HUES48 (cell line): Measurements from ENCODE around the gene RAET1E.

Experiments
- H3K27ac ChIP-seq: one replicate; pipeline ENCODE4 v1.7.0; 2013; ENCODE audit warnings: low read depth, low read length, inconsistent platforms
- H3K27me3 ChIP-seq: 2 replicates; pipeline ENCODE4 v1.6.1; 2013; ENCODE audit warnings: mild to moderate bottlenecking, low read length; ENCODE audit not compliant: control insufficient read depth, insufficient read depth
- H3K36me3 ChIP-seq: 2 replicates; pipeline ENCODE4 v1.6.1; 2013; ENCODE audit warnings: low read length; ENCODE audit not compliant: control insufficient read depth, insufficient read depth
- H3K4me1 ChIP-seq: 2 replicates; pipeline ENCODE4 v1.6.1; 2013; ENCODE audit warnings: mild to moderate bottlenecking, low read length; ENCODE audit not compliant: control insufficient read depth, insufficient read depth
- H3K4me3 ChIP-seq: 2 replicates; pipeline ENCODE4 v1.5.1; 2013; ENCODE audit warnings: mild to moderate bottlenecking, low read depth, low read length
- H3K9ac ChIP-seq: 2 replicates; pipeline ENCODE4 v1.6.1; 2013; ENCODE audit warnings: mild to moderate bottlenecking, low read depth, low read length, moderate library complexity
- H3K9me3 ChIP-seq: 2 replicates; pipeline ENCODE4 v1.6.1; 2013; ENCODE audit warnings: low read length; ENCODE audit not compliant: control insufficient read depth, insufficient read depth

RAET1E gene

DNA sequence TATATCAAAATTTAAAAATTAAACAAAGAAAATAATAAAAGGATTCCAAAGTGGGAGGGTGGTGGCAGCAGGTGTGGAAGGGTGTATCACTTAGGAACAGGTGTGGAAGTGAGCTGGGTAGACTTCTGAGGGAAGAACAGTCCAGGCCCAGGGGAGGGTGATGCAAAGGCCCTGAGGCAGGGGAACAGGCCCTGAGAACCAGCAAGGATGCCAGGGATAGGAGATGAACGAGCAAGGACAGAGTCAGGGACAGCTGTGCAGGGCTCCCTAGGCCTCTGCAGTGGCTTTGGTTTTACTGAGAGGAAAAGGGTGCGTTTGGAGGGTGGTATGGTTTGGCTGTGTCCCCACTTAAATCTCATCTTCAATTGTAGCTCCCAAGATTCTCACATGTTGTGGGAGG is 9.4 kb upstream of the RAET1E start:
- Histone ChIP-seq H3K27ac (no peak overlapping the region), H3K9ac (no peak overlapping the region), H3K36me3 (no peaks in the 10 kb centered on the region), H3K27me3 (no peaks in the 10 kb centered on the region), H3K4me3 (no peak overlapping the region), H3K4me1 (no peaks in the 10 kb centered on the region), H3K9me3 (no peaks in the 10 kb centered on the region; the same call in 1 of the 2 replicates)

DNA sequence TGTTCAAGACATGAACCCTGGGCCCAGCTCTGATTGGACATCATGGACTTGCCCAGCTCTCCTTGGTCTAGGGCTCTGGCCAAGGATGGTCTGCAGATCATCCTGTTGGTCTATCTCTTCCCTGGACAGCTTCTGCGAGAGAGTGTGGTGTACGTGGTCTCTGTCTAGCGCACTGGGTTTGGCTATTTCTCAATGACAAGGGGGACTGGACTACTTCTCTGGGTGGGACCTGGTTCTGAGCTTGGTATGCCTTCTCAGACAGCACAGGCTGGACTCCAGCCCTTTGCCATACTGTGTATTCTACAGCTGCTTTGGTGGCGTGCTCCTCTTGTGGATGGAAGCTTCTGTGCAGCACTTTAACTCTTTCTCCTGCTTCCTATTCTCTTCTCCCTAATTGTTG is 8.5 kb upstream of the RAET1E start:
- Histone ChIP-seq H3K4me1 (no peaks in the 10 kb centered on the region), H3K27me3 (no peaks in the 10 kb centered on the region), H3K27ac (no peak overlapping the region)

DNA sequence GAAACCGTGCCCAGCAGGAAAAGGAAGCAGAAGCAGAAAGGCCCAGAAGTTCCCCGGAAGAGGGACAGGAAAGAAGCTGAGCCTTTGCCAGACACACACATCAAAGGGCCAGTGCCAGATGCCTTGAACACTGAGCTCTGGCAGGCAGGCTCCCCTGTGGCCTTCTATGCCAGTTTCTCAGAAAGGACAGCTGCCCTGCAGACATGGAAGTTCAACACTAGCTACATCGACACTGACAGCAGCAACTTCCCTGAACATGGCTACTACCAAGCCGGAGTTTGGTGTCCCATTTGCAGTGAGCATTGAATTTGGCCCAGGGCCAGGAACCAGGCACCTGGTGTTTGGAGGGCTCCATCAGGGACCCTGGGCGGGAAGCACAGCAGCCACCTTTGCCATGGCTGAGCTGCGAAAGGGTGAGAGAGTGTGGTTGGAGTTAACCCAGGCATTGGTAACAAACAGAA is 8.0 kb upstream of the RAET1E start:
- no peaks in the 10 kb centered on the region for H3K36me3 ChIP-seq
- H3K27ac ChIP-seq = no peak overlapping the region
- H3K9me3 ChIP-seq = no peaks in the 10 kb centered on the region; the same call in 1 of the 2 replicates
- H3K4me1 ChIP-seq = no peaks in the 10 kb centered on the region
- no peak overlapping the region for H3K4me3 ChIP-seq
- H3K27me3 ChIP-seq = no peaks in the 10 kb centered on the region
- H3K9ac ChIP-seq = no peak overlapping the region

More for the DNA sequence above, 8.5 kb upstream of the RAET1E start:
- no peak overlapping the region for H3K4me3 ChIP-seq
- H3K9ac ChIP-seq = no peak overlapping the region
- H3K36me3 ChIP-seq = no peaks in the 10 kb centered on the region
- no peaks in the 10 kb centered on the region; the same call in 1 of the 2 replicates for H3K9me3 ChIP-seq

DNA sequence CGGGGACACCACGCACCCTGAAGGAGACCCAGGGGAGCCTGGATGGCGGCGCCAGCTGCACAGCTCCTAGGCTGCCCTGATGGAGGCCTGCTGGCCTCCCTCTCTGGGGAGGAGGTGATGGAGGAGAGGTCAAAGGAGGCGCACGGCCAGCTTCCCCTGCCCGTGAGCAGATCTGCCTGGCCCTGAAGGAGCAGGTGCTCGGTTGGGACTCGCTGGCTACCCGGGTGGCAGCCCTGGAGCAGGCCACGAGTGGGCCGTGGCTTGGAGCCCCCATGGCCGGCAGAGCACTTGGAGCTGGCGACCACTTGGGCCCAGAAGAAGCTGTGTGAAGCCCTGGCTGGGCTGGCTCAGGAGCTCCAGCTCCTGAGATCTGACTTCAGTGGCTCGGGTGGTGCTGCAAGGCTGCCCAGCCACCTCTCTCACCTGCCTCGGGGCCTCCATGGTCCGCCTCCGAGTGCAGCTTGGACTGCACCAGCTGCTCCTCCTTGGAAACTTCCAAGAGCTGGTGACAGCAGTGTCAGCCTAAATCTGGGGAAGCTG is 7.5 kb upstream of the RAET1E start:
- Histone ChIP-seq H3K4me1 (no peaks in the 10 kb centered on the region), H3K4me3 (no peak overlapping the region), H3K27me3 (no peaks in the 10 kb centered on the region), H3K9ac (no peak overlapping the region), H3K36me3 (no peaks in the 10 kb centered on the region), H3K27ac (no peak overlapping the region), H3K9me3 (no peaks in the 10 kb centered on the region; the same call in 1 of the 2 replicates)

DNA sequence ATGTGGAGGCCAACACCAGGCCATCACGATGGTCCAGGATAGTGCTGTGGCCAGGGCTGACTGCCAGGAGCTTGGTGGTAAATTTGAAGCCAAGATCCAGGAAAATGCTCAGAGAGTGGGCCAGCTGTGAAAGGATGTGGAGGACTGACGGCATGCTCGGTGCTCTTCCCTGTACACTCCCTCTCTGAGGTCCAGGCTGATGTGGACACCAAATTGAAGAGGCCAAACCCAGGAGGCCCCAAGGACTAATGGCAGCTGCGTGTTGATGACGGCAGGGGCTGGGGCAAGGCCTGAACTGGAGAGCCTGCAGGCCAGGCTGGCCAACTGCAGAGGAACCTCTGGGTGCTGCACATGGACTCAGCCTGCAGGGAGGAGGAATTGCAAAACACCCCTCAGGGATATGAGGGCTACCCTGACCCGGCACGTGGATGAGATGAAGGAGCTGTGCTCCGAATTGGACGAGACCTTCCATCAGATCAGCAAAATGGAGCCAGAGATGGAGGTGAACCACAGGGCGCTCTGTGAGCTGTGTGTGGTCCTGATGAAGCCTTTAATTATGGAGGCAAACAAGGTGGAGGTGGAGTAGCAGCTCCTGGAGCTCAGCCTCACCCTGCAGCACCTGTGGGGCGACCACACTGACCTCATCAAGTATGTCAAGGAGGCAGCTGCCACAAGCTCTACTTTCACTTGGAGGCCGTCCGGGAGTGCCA is 6.9 kb upstream of the RAET1E start:
- no peaks in the 10 kb centered on the region; the same call in 1 of the 2 replicates for H3K9me3 ChIP-seq
- H3K27ac ChIP-seq = no peak overlapping the region
- no peaks in the 10 kb centered on the region for H3K4me1 ChIP-seq
- H3K27me3 ChIP-seq = no peaks in the 10 kb centered on the region
- H3K4me3 ChIP-seq = no peak overlapping the region
- H3K9ac ChIP-seq = no peak overlapping the region
- no peaks in the 10 kb centered on the region for H3K36me3 ChIP-seq

DNA sequence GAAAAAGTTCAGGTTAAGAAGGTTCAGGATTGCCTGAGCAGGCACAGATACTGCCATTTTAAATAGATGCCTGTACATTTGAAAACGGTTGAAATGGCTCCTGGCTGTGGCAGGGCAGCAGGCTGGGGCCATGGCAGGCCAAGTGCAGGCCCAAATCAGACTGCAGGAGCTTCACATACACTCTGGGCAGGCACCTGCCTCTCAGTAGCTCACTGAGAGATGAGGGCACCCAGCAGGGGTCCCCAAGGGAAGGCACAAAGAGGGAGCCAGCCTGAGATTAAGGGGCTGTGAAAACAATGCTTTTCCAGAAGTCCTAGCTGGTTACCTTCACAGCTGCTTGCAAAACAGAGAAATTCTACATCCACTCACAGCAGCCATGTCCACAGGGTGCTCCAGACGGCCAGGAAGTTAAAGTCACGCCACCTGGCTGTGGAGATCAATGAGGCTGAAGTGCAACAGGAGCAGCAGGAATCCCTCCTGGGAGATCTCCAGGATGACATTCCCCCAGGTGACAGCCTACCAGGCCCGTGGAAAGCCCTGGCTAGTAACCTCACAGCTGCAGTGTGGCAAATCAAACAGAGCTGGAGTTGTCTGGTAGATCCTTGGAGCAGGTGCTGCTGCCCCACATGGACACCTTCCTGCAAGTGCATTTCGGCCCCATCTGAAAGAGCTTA is 6.2 kb upstream of the RAET1E start:
- no peak overlapping the region for H3K27ac ChIP-seq
- H3K36me3 ChIP-seq = no peaks in the 10 kb centered on the region
- H3K9ac ChIP-seq = no peak overlapping the region
- no peak overlapping the region for H3K4me3 ChIP-seq
- no peaks in the 10 kb centered on the region for H3K27me3 ChIP-seq
- H3K4me1 ChIP-seq = no peaks in the 10 kb centered on the region
- no peaks in the 10 kb centered on the region; the same call in 1 of the 2 replicates for H3K9me3 ChIP-seq

DNA sequence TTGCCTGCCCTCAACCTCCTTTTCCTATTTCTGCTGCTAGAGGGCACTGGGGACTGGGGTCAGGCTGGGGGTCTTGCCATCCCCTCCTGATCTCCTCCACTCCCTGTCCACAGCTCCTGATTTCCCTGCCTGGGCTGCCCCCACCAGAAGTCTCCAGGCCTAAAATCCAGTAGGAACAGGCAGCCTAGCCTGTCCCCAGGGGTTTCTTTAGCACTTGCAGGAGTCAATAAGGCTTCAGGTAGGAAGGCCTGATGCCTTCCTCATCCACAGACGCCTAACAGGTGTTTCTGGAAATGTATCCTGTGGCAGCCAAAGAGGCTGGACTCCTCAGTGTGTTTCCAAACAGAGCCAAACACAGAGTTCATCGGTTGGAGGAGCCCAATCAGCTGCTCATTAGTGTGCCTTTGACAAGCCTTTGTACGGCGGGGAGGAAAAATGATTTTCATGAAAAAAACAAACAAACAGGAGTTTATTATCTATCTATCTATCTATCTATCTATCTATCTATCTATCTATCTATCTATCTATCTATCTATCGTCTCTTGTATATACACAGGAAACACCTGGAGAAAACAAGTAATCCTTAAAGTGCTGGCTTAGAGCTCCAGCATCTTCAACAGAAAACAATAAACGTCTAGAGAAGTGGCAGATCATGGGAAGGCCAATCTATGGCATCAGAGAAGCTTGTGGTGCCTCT is 3.7 kb upstream of the RAET1E start:
- H3K27ac ChIP-seq = no peak overlapping the region
- H3K36me3 ChIP-seq = no peaks in the 10 kb centered on the region
- no peak overlapping the region for H3K4me3 ChIP-seq
- no peaks in the 10 kb centered on the region for H3K9me3 ChIP-seq
- H3K9ac ChIP-seq = no peak overlapping the region
- H3K27me3 ChIP-seq = no peaks in the 10 kb centered on the region
- H3K4me1 ChIP-seq = no peaks in the 10 kb centered on the region

DNA sequence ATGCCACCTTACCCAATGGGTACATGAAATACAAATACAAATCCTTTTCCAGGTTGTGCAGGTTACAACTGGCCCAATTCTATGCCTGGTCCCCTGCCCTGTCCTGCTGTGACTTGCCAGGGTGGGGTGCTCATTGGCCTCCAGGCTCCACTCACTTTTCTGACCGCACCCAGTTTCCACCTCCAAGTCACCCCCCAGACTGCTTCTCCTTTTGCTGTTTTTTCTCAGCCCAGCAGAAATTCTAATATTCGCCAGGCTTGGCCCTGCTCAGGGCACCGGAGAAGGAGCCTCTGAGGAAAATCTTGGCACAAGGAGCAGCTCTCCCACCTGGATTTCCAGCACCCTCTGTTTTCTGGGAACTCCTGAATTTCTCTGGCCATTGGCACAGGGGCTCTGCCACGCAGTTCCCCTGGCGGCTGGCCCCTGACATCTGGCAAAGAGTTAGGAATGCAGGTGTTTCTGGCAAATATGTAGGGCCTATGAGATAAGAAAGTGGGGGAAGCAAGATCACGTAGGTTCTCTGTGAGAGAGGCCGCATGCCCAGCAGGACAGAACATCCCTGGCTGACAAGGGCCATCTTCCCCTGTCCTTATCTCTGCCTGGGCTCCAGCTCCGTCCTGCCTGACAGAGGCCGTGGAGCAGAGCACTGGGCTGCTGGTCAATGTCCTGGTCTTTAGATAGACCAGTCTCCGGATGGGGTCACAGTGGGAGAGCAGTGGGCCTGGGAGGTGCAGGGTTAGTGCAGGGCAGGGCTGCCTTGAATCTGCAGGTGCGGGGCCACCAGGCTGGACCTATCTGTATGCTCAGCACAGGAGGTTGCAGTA is 2.9 kb upstream of the RAET1E start:
- Histone ChIP-seq H3K4me1 (no peaks in the 10 kb centered on the region), H3K27ac (no peak overlapping the region)

DNA sequence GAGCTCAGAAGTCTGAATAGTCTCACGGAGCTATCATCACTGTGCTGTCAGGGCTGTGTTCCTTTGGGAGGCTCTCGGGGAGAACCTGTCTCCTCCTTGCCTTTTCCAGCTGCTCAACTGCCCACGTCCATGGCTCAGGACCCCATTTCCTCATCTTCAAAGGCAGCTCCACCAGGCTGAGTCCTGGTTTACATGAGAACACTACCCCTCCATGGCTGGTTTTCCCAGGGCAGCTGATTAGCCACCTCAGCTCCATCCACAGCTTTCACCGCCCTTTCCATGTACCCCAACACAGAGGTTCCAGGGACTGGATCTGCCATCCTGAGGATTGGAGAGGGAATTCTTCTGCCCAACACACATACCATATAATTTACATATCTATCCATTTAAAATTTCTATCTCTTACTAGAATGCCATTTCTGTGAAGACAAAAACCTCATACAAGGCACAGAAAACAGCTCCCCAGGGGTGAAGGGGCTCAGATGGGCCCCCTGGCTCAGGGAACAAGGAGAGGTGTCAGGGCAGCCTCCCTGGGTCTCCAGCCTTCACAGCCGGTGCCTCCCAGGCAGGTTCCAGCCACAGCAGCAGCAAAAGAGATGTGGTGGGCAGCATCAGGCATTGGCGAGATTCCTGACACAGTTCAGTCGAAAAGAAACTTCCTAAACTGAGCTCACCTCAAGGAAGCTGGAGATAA is 2.2 kb upstream of the RAET1E start:
- Histone ChIP-seq H3K27me3 (no peaks in the 10 kb centered on the region), H3K27ac (no peak overlapping the region), H3K4me3 (no peak overlapping the region), H3K9me3 (no peaks in the 10 kb centered on the region), H3K9ac (no peak overlapping the region), H3K4me1 (no peaks in the 10 kb centered on the region), H3K36me3 (no peaks in the 10 kb centered on the region)

More for the DNA sequence above, 2.9 kb upstream of the RAET1E start:
- no peak overlapping the region for H3K4me3 ChIP-seq
- no peak overlapping the region for H3K9ac ChIP-seq
- H3K36me3 ChIP-seq = no peaks in the 10 kb centered on the region
- no peaks in the 10 kb centered on the region for H3K27me3 ChIP-seq
- H3K9me3 ChIP-seq = no peaks in the 10 kb centered on the region

DNA sequence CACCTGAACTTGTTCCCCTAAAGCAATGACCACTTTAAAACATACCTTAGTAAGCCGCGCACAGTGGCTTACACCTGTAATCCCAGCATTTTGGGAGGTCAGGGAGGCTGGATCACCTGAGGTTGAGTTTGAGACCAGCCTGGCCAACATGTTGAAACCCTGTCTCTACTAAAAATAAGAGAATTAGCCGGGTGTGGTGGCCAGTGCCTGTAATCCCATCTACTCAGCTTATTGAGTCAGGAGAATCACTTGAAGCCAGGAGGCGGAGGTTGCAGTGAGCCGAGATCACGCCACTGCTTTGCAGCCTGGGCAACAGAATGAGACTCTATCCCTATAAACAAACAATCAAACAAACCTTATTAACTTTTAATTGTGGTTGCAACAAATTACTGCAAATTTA is 1.6 kb upstream of the RAET1E start:
- Histone ChIP-seq H3K9me3 (no peaks in the 10 kb centered on the region), H3K9ac (no peak overlapping the region), H3K4me1 (no peaks in the 10 kb centered on the region), H3K27me3 (no peaks in the 10 kb centered on the region), H3K36me3 (no peaks in the 10 kb centered on the region), H3K27ac (no peak overlapping the region), H3K4me3 (no peak overlapping the region)
